NCI-H524 treated with DMSO at 0.1 percent for 48 hours (cell line): ENCODE data around the gene PIN1.
"Not testable (repeated sequence)": the region's sequence is repeated elsewhere in the genome, so short reads cannot be mapped to it uniquely, and the experiment has no call there.

Experiments used
- DNase-seq: peaks from one replicate; lab custom pipeline; 2025; lab: John Stamatoyannopoulos, UW

PIN1 gene

GRCh38 chr19:9834726-9835506 is at the start of gene PIN1:
TSS of gene PIN1 (plus strand) at chr19:9835318. CDS start at chr19:9835345, 27 bp downstream.
- peak; percentile 98 for DNase-seq

- peak; percentile 61 for DNase-seq
Observed at GRCh38 chr19:9785367-9786331, 49.5 kb upstream of the PIN1 start.

GRCh38 chr19:9786342-9786741 is 48.8 kb upstream of the PIN1 start:
- no peak for DNase-seq

GRCh38 chr19:9786819-9787218 is 48.3 kb upstream of the PIN1 start:
- no peak for DNase-seq

GRCh38 chr19:9788604-9789003 is 46.5 kb upstream of the PIN1 start:
- not testable (repeated sequence) for DNase-seq

GRCh38 chr19:9789066-9789465 is 46.1 kb upstream of the PIN1 start:
- DNase-seq, result no peak

DNA sequence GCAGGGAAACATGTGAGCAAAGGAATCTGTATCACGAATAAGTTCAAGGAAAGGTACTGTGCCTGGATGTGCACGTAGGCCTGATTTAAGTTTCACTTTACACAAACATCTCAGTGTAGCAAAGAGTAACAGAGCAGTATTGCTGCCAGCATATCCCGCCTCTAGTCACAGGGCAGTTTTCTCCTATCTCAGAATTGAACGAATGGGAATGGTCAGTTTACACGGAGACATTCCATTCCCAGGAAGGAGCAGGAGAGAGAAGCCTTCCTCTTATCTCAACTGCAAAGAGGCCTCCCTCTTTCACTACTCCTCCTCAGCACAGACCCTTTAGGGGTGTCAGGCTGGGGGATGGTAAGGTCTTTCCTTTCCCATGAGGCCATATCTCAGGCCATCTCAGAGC is 45.5 kb upstream of the PIN1 start:
- DNase-seq, result not testable (repeated sequence)

DNA sequence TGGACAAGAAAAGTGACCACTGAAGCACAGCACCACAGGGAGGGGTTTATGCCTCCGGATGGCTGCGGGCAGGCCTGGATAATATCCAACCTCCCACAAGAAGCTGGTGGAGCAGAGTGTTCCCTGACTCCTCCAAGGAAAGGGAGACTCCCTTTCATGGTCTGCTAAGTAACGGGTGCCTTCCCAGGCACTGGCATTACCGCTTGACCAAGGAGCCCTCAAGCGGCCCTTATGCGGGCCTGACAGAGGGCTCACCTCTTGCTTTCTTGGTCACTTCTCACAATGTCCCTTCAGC is 44.1 kb upstream of the PIN1 start:
- DNase-seq, result not testable (repeated sequence)

DNA sequence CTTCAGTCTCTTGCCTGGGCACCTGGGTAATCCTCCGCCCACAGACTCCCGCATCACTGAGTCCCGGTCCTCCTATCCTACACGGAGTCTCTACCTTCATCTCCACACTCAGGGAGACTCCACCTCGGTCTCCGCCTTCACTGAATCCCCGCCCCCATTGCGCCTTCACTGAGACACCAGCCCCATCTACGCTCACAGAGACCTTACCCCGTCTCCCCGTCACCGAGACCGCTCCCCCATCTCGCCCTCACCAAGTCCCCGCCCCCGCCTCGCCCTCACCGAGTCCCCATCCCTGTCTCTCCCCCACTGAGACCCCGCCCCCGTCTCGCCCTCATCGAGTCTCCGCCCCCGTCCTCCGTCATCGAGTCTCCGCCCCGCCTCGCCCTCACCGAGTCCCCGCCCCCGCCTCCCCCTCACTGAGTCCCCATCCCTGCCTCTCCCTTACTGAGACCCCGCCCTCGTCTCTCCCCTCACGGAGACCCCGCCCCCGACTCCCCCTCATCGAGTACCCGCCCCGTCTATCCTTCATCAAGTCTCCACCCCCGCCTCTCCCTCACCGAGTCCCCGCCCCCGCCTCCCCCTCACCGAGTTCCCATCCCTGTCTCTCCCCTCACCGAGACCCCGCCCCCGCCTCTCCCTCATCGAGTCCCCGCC is 43.4 kb upstream of the PIN1 start:
- DNase-seq, result peak; percentile 34

DNA sequence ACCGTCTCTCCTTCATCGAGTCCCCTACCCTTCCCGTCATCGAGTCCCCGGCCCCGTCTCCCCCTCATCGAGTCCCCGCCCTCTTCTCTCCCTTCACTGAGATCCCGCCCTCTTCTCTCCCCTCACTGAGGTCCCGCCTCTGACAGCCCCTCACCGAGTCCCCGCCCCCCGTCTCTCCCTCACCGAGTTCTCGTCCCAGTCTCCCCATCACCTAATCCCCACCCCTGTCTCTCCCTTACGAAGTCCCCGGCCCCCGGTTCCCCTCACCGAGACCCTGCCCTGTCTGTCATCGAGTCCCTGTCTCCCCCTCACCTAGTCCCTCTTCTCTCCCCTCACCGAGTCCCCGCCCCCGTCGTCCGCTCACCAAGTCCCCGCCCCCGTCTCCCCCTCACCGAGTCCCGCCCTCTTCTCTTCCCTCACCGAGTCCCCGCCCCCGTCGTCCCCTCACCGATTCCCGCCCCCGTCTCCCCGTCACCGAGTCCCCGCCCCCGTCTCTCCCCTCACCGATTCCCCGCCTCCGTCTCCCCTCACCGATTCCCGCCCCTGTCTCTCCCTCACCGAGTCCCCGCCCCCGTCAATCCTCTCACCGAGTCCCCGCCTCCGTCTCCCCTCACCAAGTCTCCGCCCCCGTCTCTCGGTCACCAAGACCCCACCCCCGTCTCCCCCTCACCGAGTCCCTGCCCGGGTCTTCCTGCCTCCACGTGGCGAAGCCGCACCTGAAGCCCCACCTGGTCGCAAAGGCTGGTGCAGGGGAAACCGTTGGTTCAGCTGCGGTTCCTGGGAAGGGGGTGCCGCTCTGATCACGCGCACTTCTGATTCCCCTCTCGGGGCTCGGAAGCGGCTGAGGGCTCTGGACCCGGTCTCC is 42.7 kb upstream of the PIN1 start:
- peak; percentile 15 for DNase-seq

- DNase-seq, result no peak
Observed at GRCh38 chr19:9793071-9793591, 42.0 kb upstream of the PIN1 start.

DNA sequence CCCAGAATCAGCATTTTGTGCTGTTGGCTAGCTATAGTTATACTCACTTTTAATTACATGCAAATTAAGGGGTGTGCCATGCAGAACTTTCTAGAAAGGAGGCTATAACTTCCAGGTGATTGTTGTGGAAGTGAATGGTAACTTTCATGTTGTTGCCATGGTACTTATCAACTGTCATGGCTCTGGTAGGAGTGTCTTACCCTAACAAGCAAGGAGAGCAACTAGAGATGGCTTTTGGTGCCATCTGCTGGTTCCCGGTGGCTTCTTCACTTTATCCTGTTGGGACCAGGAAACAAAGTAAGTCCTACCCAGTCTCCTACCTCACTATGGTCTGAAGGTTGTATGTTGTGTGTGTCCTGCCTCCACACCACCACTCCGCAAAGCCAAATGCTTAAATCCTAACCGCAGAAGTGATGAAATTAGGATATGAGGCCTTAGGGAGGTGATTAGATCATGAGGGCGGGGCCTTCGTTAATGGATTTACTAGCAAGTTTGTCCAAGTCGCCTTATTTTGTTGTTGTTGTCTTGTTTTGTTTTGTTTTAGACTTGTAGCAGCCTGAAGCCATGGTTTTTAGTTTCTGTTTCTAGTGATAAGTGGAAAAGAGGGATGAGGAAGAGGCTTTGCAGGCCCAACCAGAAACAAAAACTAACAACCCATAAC is 38.9 kb upstream of the PIN1 start:
- DNase-seq, result peak; percentile 62

DNA sequence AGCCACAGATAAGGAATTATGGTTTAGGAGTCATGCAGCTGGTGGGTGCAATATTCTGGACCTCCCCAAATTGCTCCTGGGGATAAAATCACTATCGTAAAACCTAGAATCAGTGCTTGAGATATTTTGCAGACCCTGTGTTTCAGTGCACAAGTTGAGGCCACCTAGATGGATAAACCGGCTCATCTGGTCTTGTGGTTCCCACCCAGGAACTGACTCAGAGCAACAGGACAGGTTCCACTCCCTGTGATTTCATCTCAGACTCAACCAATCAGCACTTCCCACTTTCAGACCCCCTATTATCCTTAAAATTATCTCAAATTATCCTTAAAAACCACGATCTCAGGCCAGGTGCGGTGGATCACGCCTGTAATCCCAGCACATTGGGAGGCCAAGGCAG is 37.2 kb upstream of the PIN1 start:
- DNase-seq, result no peak

DNA sequence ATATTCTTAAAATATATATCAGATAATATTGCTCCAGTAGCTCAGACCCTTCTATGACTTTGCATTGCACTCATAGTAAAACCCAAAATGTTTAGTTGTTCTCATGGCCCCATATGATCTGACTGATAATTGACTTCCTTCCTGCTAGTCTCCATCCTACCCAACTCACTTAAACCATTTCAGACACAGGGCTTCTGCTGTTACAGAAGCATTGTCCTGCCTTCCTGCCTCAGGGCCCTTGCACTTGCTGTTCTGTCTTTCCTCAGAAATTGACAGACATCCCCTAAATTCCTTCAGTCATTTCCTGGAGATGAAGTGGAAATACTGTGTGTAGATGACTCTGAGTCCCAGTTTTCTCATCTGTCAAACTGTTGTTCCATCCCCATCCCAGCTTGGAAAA is 36.0 kb upstream of the PIN1 start:
- no peak for DNase-seq

DNA sequence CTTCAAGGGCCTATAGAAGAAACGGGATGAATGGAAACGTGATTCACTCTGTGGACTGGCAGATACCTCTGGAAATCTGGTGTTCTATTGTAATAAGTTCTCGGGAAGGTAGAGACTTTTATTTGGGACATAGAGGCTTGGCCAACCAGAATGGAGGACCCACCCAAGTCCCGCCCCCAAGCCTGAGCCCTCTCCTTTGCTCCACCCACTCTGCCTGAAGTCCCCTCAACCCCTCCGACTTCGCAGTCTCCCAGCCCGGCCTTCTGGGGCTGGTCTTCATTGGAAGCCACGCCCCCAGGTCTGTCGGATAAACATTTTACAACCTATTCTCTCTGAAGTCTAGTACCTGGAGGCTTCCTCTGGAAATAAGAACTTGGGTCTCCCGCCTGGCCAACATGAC is 33.1 kb upstream of the PIN1 start:
- no peak for DNase-seq

- DNase-seq, result no peak
Observed at GRCh38 chr19:9806803-9807202, 28.3 kb upstream of the PIN1 start.

- no peak for DNase-seq
Observed at GRCh38 chr19:9808855-9809824, 26.0 kb upstream of the PIN1 start.

DNA sequence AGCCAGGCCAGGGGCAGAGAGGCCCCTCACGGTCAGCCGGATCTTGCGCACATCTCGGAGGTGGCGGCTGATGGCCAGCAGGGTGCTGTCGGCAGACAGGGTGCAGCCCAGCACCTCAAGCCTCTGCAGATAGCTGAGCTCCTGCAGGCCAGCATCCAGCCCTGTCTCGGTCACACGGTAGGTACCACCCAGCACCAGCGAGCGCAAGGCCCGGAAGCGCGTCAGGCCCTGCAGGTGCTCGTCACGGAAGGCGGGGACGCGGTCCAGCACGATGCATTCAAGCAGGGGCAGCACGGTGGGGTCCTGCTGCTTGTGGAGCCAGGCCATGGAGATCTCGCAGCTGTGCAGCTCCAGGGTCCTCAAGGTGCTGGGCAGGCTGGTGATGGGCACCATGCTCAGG is 24.0 kb upstream of the PIN1 start:
- DNase-seq, result no peak

DNA sequence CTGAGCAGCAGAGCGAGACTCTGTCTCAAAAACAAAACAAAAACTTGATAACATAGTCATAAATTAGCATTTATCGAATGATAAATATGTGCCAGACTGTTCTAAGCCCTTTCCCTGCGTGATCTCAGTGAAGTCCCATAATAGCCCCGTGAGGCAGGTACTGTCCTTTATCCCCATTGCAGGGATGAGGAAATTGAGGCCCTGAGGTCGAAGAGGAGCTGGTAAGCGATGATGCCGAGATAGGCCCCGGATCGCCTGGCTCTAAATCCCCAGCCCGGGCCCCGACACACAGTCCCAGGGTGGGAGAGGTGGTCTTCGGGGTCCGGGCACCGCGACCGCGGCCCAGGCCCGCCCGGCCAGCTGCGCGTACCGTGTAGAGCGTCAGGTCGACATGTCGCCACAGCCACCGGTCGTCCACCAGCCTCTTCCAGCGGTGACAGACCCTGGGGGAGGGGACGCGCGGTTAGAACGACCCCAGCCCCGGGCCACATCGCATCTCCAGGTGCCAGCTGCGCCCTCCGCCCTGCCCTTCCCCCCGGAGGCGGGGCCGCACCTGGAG is 16.9 kb upstream of the PIN1 start:
- no peak for DNase-seq
